Chondrocyte (in vitro differentiated cells): ENCODE data around the gene DEUP1. TPM values are rescaled to one million over a fixed set of nuclear protein-coding genes. Genes with fewer than 3 reads are reported as not detected.

ENCODE experiments used
- DNase-seq: peaks from one replicate; pipeline ENCODE4 v3.0.0; 2021; ENCODE audit warnings: mixed read lengths, low spot score
- H3K27ac Mint-ChIP-seq: one replicate; pipeline ENCODE4 v1.8.0; 2021; ENCODE audit warnings: mild to moderate bottlenecking, moderate library complexity, mixed read lengths; ENCODE audit not compliant: unreplicated experiment
- H3K27me3 Mint-ChIP-seq: 2 replicates; pipeline ENCODE4 v1.8.0; 2021; ENCODE audit warnings: low read depth, mixed read lengths
- H3K36me3 Mint-ChIP-seq: 2 replicates; pipeline ENCODE4 v1.8.0; 2021; ENCODE audit warnings: low read depth, mixed read lengths
- H3K4me1 Mint-ChIP-seq: 2 replicates; pipeline ENCODE4 v1.8.0; 2021; ENCODE audit warnings: low read depth, mild to moderate bottlenecking, mixed read lengths
- H3K4me3 Mint-ChIP-seq: one replicate; pipeline ENCODE4 v1.8.0; 2021; ENCODE audit warnings: mild to moderate bottlenecking, moderate library complexity, mixed read lengths; ENCODE audit not compliant: unreplicated experiment
- H3K9me3 Mint-ChIP-seq: 2 replicates; pipeline ENCODE4 v1.8.0; 2021; ENCODE audit warnings: low read depth, mixed read lengths
- total RNA-seq: library from RNA; stranded (reverse); gene quantifications from 3 replicates; pipeline ENCODE4 v1.2.1, GENCODE V29; 2021
- TF ChIP-seq, protein P1 (sequence below): fragments of 200-600 bp; sonication (generic); IDR thresholded peaks from 2 replicates; pipeline ENCODE4 v1.5.0; 2021; ENCODE audit warnings: antibody characterized with exemption, mild to moderate bottlenecking, moderate library complexity

Gene DEUP1
- total RNA-seq, 1 donor from 2014 or later: not detected

DNA sequence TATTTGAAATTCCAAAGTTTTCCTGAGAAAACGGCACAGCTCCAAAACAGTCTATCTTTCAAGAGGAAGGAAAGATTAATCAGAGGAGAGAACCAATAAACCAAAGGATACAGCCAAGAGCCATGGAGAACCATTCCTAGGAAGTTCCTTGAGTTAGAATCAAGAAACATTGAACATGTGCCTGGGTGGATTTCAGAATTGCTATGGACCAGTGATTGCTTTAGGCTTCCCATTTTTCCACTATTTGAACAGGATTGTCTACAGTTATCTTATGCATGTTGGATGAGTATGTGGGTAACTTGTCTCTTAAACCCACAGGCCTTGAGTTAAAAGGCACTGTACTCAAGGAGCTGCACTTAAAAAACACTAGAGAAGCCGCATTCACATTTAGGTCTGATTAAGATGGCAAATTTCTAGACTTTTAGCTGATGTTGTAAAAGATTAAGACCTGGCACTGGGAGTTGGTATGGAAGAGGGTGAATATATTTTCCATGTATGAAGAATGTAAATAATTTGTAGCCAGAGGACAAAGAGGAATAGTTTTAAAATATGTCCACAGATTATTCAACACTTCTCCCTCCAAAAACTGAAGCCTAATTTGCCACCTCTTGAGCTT, 11.2 kb upstream of the DEUP1 start:
- no peak overlapping the region for H3K4me3 Mint-ChIP-seq
- no peak overlapping the region for H3K27ac Mint-ChIP-seq
- DNase-seq: no peak

DNA sequence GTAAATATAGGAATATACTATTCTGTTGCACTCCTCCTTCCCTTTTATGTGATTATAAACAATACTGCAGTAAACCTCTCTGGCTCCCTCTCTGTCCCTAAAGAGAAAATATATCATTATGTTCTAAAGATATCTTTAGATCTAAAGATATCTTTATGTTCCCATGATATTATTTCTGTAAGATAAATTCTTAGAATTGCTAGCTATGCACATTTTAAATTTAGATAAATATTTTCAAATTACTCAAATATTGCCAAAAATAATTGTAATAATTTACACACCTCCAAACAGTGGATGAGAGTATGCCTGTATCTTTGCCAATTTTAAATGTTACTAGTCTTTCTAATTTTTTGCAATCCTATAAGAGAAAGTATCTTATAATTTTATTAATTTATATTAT, 10.3 kb upstream of the DEUP1 start:
- Mint-ChIP-seq H3K4me1 (no peaks in the 10 kb centered on the region), H3K27ac (no peak overlapping the region), H3K27me3 (peaks cover 11% of the 10 kb centered on the region), H3K4me3 (no peak overlapping the region), H3K9me3 (peaks cover 16% of the 10 kb centered on the region), H3K36me3 (peaks cover 10% of the 10 kb centered on the region)
- DNase-seq: no peak
- TF ChIP-seq, protein P1, sequence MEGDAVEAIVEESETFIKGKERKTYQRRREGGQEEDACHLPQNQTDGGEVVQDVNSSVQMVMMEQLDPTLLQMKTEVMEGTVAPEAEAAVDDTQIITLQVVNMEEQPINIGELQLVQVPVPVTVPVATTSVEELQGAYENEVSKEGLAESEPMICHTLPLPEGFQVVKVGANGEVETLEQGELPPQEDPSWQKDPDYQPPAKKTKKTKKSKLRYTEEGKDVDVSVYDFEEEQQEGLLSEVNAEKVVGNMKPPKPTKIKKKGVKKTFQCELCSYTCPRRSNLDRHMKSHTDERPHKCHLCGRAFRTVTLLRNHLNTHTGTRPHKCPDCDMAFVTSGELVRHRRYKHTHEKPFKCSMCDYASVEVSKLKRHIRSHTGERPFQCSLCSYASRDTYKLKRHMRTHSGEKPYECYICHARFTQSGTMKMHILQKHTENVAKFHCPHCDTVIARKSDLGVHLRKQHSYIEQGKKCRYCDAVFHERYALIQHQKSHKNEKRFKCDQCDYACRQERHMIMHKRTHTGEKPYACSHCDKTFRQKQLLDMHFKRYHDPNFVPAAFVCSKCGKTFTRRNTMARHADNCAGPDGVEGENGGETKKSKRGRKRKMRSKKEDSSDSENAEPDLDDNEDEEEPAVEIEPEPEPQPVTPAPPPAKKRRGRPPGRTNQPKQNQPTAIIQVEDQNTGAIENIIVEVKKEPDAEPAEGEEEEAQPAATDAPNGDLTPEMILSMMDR: no peak

More for the DNA sequence above, 11.2 kb upstream of the DEUP1 start:
- Mint-ChIP-seq H3K9me3 (peaks cover 24% of the 10 kb centered on the region), H3K36me3 (peaks cover 14% of the 10 kb centered on the region), H3K27me3 (peaks cover 6% of the 10 kb centered on the region), H3K4me1 (no peaks in the 10 kb centered on the region)
- TF ChIP-seq, protein P1: no peak

DNA sequence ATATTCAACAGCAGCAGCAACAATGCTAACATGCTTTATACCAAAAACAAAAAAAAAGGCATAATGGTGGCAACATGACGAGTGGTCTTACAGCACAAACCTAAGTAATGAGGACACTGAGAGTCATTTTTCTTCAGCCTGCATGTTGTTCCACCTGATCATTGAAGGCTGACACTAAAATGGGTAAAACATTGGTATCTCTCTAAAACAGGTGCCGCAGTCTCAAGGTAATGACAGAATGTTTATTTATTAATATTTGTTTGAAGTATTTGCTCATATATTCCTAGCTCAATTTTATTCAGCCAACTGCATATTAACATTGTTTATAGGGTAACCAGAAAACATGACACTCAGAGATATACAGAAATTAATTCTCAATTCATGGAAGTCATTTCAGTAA, 8.3 kb upstream of the DEUP1 start:
- peaks cover 3% of the 10 kb centered on the region for H3K36me3 Mint-ChIP-seq
- H3K9me3 Mint-ChIP-seq: peaks cover 15% of the 10 kb centered on the region
- no peaks in the 10 kb centered on the region for H3K4me1 Mint-ChIP-seq
- H3K27ac Mint-ChIP-seq: no peak overlapping the region
- H3K4me3 Mint-ChIP-seq: no peak overlapping the region
- DNase-seq: no peak
- TF ChIP-seq, protein P1: no peak
- H3K27me3 Mint-ChIP-seq: peaks cover 13% of the 10 kb centered on the region

DNA sequence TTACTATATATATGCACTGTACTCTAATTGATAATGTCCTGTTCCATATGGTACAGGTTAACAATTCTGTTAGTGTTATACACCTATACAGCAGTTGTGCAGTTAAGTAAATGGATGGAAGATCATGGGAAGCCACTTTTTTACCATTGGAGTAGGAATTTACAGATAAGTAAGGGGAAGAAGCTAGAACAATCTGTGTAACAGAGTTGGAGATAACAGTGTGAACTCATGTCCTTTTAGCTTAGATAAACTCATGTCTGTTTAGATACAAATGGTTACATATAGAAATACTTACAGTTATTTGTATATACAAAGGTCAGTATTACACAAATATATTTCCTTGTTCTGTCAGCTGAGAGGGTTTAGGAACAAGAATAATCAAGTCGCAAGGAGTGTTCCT, 6.8 kb upstream of the DEUP1 start:
- H3K4me3 Mint-ChIP-seq: no peak overlapping the region
- H3K9me3 Mint-ChIP-seq: peaks cover 9% of the 10 kb centered on the region
- H3K4me1 Mint-ChIP-seq: no peaks in the 10 kb centered on the region
- DNase-seq: no peak
- no peak overlapping the region for H3K27ac Mint-ChIP-seq
- peaks cover 15% of the 10 kb centered on the region for H3K27me3 Mint-ChIP-seq
- H3K36me3 Mint-ChIP-seq: peaks cover 3% of the 10 kb centered on the region
- TF ChIP-seq, protein P1: no peak

DNA sequence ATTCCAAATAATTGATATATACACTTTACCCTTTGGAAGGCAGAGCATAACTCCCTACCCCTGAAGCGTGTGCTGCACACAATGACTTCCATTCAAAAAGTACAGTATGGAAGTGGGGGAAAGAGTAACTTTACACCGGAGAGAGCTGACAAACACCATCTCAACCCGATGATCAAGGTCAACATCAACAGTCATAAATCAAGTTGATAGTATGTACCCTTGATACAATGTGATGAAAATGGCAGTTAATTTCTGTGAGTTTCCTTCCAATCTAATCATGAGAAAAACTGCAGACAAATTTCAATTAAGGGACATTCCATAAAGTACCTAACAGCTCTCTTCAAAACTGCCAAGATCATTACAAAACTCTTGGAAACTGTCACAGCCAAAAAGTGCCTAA, 6.0 kb upstream of the DEUP1 start:
- TF ChIP-seq, protein P1: no peak
- no peak for DNase-seq
- H3K27me3 Mint-ChIP-seq: peaks cover 19% of the 10 kb centered on the region
- peaks cover 2% of the 10 kb centered on the region for H3K9me3 Mint-ChIP-seq
- no peaks in the 10 kb centered on the region for H3K4me1 Mint-ChIP-seq
- H3K4me3 Mint-ChIP-seq: no peak overlapping the region
- no peak overlapping the region for H3K27ac Mint-ChIP-seq
- H3K36me3 Mint-ChIP-seq: peaks cover under 1% of the 10 kb centered on the region
